HEK293 (cell line): ENCODE measurements around the gene ADCY10.
A peak's percentile ranks its signal among the peaks of the same experiment; 100 is the strongest.

ENCODE experiments used
- CTCF ChIA-PET: fragments of 350-600 bp; formaldehyde crosslinking; extraction: SDS; loops from one replicate; lab custom pipeline; 2021; ENCODE audit warnings: antibody characterized with exemption; lab: Yijun Ruan, JAX
- POLR2A ChIA-PET: fragments of 300-600 bp; formaldehyde crosslinking; extraction: SDS; loops from one replicate; lab custom pipeline; 2020; ENCODE audit warnings: antibody characterized with exemption, inconsistent platforms; lab: Yijun Ruan, JAX
- H3K27ac ChIP-seq: fragments of 200-500 bp; sonication (Bioruptor generic); 2 replicates; pipeline ENCODE4 v1.5.1; 2014; ENCODE audit warnings: low read depth, low read length, control low read depth, inconsistent platforms; ENCODE audit errors: extremely low read depth
- H3K36me3 ChIP-seq, 2 experiments: fragments of 200-500 bp in 1 of 2; sonication (Bioruptor generic) in 1 of 2; 1 replicate in 1 of 2; 2 replicates in 1 of 2; pipeline ENCODE4 v1.5.1; 2014 to 2017; ENCODE audit warnings: inconsistent platforms in 2 of 2, low read length in 2 of 2; ENCODE audit not compliant: control insufficient read depth in 2 of 2, insufficient read depth in 1 of 2
- H3K4me1 ChIP-seq: fragments of 200-500 bp; sonication (Bioruptor generic); 2 replicates; pipeline ENCODE4 v1.5.1; 2014; ENCODE audit warnings: mild to moderate bottlenecking, low read length, inconsistent platforms; ENCODE audit not compliant: control insufficient read depth, insufficient read depth
- H3K4me3 ChIP-seq: 2 replicates; pipeline ENCODE4 v1.5.1; 2011; ENCODE audit warnings: low read depth, mild to moderate bottlenecking, control low read depth, low read length, moderate library complexity
- H3K9me3 ChIP-seq: fragments of 200-500 bp; sonication (Bioruptor generic); 2 replicates; pipeline ENCODE4 v1.5.1; 2014; ENCODE audit warnings: low read depth, low read length, inconsistent platforms; ENCODE audit not compliant: control insufficient read depth, insufficient read depth
- GLIS1 ChIP-seq: fragments of 450-650 bp; formaldehyde crosslinking; IDR thresholded peaks from 2 replicates; pipeline ENCODE4 v1.5.1; 2016; ENCODE audit warnings: missing biosample characterization, missing genetic modification characterization
- SP2 ChIP-seq: fragments of 450-650 bp; formaldehyde crosslinking; IDR thresholded peaks from 2 replicates; pipeline ENCODE4 v1.5.1; 2016; ENCODE audit warnings: missing biosample characterization, missing genetic modification characterization
- YY2 ChIP-seq: fragments of 450-650 bp; formaldehyde crosslinking; IDR thresholded peaks from 2 replicates; pipeline ENCODE4 v1.5.1; 2016; ENCODE audit warnings: missing biosample characterization, missing genetic modification characterization
- ZBTB11 ChIP-seq: fragments of 450-650 bp; formaldehyde crosslinking; conservative IDR thresholded peaks from 2 replicates; pipeline ENCODE4 v1.5.1; 2016; ENCODE audit warnings: low read depth, missing biosample characterization, missing genetic modification characterization
- ZBTB7A ChIP-seq: fragments of 450-650 bp; formaldehyde crosslinking; IDR thresholded peaks from 2 replicates; pipeline ENCODE4 v1.5.1; 2016; ENCODE audit warnings: low read depth, missing biosample characterization, missing genetic modification characterization
- ZBTB8A ChIP-seq: fragments of 450-650 bp; formaldehyde crosslinking; IDR thresholded peaks from 2 replicates; pipeline ENCODE4 v1.5.1; 2016; ENCODE audit warnings: missing biosample characterization, missing genetic modification characterization
- ZFHX2 ChIP-seq: fragments of 450-650 bp; formaldehyde crosslinking; conservative IDR thresholded peaks from 2 replicates; pipeline ENCODE4 v1.5.1; 2016; ENCODE audit warnings: missing biosample characterization, missing genetic modification characterization
- ZNF114 ChIP-seq: fragments of 450-650 bp; formaldehyde crosslinking; IDR thresholded peaks from 2 replicates; pipeline ENCODE4 v1.5.0; 2017; ENCODE audit warnings: missing biosample characterization, missing genetic modification characterization
- ZNF132 ChIP-seq: fragments of 450-650 bp; formaldehyde crosslinking; IDR thresholded peaks from 2 replicates; pipeline ENCODE4 v1.5.1; 2017; ENCODE audit warnings: missing biosample characterization, missing genetic modification characterization, borderline replicate concordance
- ZNF138 ChIP-seq: fragments of 450-650 bp; formaldehyde crosslinking; IDR thresholded peaks from 2 replicates; pipeline ENCODE4 v1.5.1; 2016; ENCODE audit warnings: missing biosample characterization, missing genetic modification characterization, borderline replicate concordance
- ZNF19 ChIP-seq: fragments of 450-650 bp; formaldehyde crosslinking; IDR thresholded peaks from 2 replicates; pipeline ENCODE4; 2016; ENCODE audit warnings: missing biosample characterization, missing genetic modification characterization, low read depth
- ZNF311 ChIP-seq: fragments of 450-650 bp; formaldehyde crosslinking; IDR thresholded peaks from 2 replicates; pipeline ENCODE4 v1.5.1; 2017; ENCODE audit warnings: missing biosample characterization, missing genetic modification characterization, borderline replicate concordance
- ZNF324 ChIP-seq: fragments of 450-650 bp; formaldehyde crosslinking; IDR thresholded peaks from 2 replicates; pipeline ENCODE4 v1.5.1; 2016; ENCODE audit warnings: missing biosample characterization, missing genetic modification characterization
- ZNF354C ChIP-seq: fragments of 450-650 bp; formaldehyde crosslinking; IDR thresholded peaks from 2 replicates; pipeline ENCODE4 v1.5.1; 2016; ENCODE audit warnings: missing biosample characterization, missing genetic modification characterization, low read depth, borderline replicate concordance
- ZNF366 ChIP-seq: fragments of 450-650 bp; formaldehyde crosslinking; conservative IDR thresholded peaks from 2 replicates; pipeline ENCODE4 v1.5.1; 2016; ENCODE audit warnings: missing biosample characterization, missing genetic modification characterization
- ZNF48 ChIP-seq: fragments of 450-650 bp; formaldehyde crosslinking; IDR thresholded peaks from 2 replicates; pipeline ENCODE4 v1.5.1; 2016; ENCODE audit warnings: missing biosample characterization, missing genetic modification characterization
- ZNF501 ChIP-seq: fragments of 450-650 bp; formaldehyde crosslinking; IDR thresholded peaks from 2 replicates; pipeline ENCODE4 v1.5.1; 2016; ENCODE audit warnings: missing biosample characterization, missing genetic modification characterization
- ZNF571 ChIP-seq: fragments of 450-650 bp; formaldehyde crosslinking; IDR thresholded peaks from 2 replicates; pipeline ENCODE4 v1.5.0; 2017; ENCODE audit warnings: missing biosample characterization, missing genetic modification characterization
- ZNF610 ChIP-seq: fragments of 450-650 bp; formaldehyde crosslinking; IDR thresholded peaks from 2 replicates; pipeline ENCODE4 v1.5.1; 2016; ENCODE audit warnings: missing biosample characterization, missing genetic modification characterization, borderline replicate concordance
- ZNF626 ChIP-seq: fragments of 450-650 bp; sonication (Bioruptor Pico); formaldehyde crosslinking; IDR thresholded peaks from 2 replicates; pipeline ENCODE4 v1.5.1; 2018; ENCODE audit warnings: missing biosample characterization, missing genetic modification characterization, inconsistent platforms
- ZNF629 ChIP-seq: fragments of 450-650 bp; formaldehyde crosslinking; IDR thresholded peaks from 2 replicates; pipeline ENCODE4 v1.5.1; 2017; ENCODE audit warnings: missing biosample characterization, missing genetic modification characterization
- ZNF639 ChIP-seq: fragments of 450-650 bp; formaldehyde crosslinking; IDR thresholded peaks from 2 replicates; pipeline ENCODE4 v1.5.1; 2016; ENCODE audit warnings: missing biosample characterization, missing genetic modification characterization
- ZNF654 ChIP-seq: fragments of 450-650 bp; formaldehyde crosslinking; IDR thresholded peaks from 2 replicates; pipeline ENCODE4 v1.5.1; 2016; ENCODE audit warnings: low read depth, missing biosample characterization, missing genetic modification characterization
- ZSCAN23 ChIP-seq: fragments of 450-650 bp; formaldehyde crosslinking; IDR thresholded peaks from 2 replicates; pipeline ENCODE4 v1.5.1; 2016; ENCODE audit warnings: missing biosample characterization, missing genetic modification characterization
- ZSCAN30 ChIP-seq: fragments of 450-650 bp; IDR thresholded peaks from 2 replicates; pipeline ENCODE4 v1.5.1; 2018; ENCODE audit warnings: missing biosample characterization, mild to moderate bottlenecking, missing genetic modification characterization, moderate library complexity
- TF ChIP-seq, protein P1 (sequence below): fragments of 450-650 bp; formaldehyde crosslinking; IDR thresholded peaks from 2 replicates; pipeline ENCODE4 v1.5.1; 2016; ENCODE audit warnings: missing biosample characterization, missing genetic modification characterization
- TF ChIP-seq, protein P2 (sequence below): fragments of 450-650 bp; formaldehyde crosslinking; IDR thresholded peaks from 2 replicates; pipeline ENCODE4 v1.5.1; 2016; ENCODE audit warnings: missing biosample characterization, missing genetic modification characterization

Gene ADCY10

DNA sequence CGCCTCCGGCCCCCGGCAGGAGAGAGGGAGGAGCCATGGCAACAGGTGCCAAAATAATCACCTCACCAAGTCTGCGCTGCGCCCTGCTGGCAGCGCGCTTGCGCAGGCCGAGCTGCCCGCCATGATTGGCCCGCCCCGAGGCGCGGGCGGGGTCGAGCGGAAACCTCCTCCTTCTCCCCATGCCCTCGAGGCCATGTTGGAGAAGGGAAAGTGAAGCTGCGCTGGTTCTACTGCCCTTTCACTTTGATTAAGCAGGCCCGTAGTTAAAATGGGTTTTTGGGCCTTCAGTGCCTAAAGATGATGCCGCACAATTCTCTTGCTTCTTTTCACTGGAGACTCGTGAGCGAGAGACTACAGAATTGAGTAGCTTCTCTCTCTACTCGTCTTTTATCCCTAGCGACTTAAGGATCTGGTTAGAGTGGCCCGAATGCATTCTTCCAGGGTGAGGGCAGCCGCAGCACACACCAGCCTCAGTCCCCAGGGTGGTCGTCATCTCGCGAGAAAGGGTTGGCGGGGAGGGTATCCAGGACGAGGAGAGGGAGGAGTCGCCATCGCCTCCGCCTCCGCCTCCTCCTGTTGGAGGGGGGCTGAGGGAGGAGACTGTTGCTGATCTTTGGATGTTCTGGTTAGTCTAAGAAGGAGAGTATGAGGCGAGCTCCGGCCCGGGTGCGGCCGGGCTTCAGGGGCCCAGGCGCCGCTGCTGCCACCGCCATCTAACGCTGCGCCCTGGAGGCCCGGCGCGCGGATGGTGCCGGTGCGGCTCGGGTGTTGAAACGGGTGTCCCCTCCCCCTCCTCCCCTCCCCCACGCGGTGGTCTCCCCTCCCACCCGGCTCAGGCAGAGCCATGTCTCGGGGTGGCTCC, 22.4 kb upstream of the ADCY10 start, which contains the start of gene DCAF6:
Gene DCAF6 (plus strand): TSS at position 616 of the 862 bp plus-strand sequence. CDS start 229 bp downstream, at position 845.
- H3K36me3 ChIP-seq, result no peaks in the 10 kb centered on the region
- H3K4me3 ChIP-seq, result peak within 1 kb of the TSS; percentile 92
- POLR2A ChIA-PET, result interaction anchor here (0.5 to 3.4 kb wide), 21 partner anchors 8 to 336 kb away, joined by 3 to 37 read pairs (median 4); partner anchors contain the start of gene ADCY10
- H3K27ac ChIP-seq, result peak within 1 kb of the TSS; percentile 88
- H3K9me3 ChIP-seq, result no peaks in the 10 kb centered on the region
- CTCF ChIA-PET, result interaction anchor here (0.9 to 4.4 kb wide), 4 partner anchors 14 to 150 kb away, joined by 3 to 25 read pairs (median 8); no protein-coding TSS in a partner anchor
- no peaks in the 10 kb centered on the region; the same call in 1 of the 2 replicates for H3K4me1 ChIP-seq
- TF ChIP-seq ZNF629 (tag by site-specific recombination), result peak; percentile 70
- TF ChIP-seq ZNF19 (tag by site-specific recombination), result no peak
- TF ChIP-seq ZBTB11 (tag by site-specific recombination), result peak; percentile 43
- no peak for TF ChIP-seq ZNF132
- peak; percentile 91 for TF ChIP-seq YY2 (tag by site-specific recombination)
- peak; percentile 94 for TF ChIP-seq SP2 (tag by site-specific recombination)
- TF ChIP-seq ZBTB8A (tag by site-specific recombination), result peak; percentile 38; the same call in 1 of the 2 replicates
- TF ChIP-seq ZNF114, result no peak
- 0 out of 2 replicates have a peak, but pooled peaks have one; percentile 32 for TF ChIP-seq ZNF610 (tag by site-specific recombination)
- no peak for TF ChIP-seq ZNF138 (tag by site-specific recombination)
- TF ChIP-seq ZFHX2, result peak; percentile 69
- TF ChIP-seq ZNF571 (tag by site-specific recombination), result no peak
- peak; percentile 100 for TF ChIP-seq ZBTB7A (tag by site-specific recombination)
- TF ChIP-seq, protein P1, sequence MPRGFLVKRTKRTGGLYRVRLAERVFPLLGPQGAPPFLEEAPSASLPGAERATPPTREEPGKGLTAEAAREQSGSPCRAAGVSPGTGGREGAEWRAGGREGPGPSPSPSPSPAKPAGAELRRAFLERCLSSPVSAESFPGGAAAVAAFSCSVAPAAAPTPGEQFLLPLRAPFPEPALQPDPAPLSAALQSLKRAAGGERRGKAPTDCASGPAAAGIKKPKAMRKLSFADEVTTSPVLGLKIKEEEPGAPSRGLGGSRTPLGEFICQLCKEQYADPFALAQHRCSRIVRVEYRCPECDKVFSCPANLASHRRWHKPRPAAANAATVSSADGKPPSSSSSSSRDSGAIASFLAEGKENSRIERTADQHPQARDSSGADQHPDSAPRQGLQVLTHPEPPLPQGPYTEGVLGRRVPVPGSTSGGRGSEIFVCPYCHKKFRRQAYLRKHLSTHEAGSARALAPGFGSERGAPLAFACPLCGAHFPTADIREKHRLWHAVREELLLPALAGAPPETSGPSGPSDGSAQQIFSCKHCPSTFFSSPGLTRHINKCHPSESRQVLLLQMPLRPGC (tag by site-specific recombination), result peak; percentile 72
- peak; percentile 88 for TF ChIP-seq ZNF501
- peak; percentile 80 for TF ChIP-seq ZNF324 (tag by site-specific recombination)
- TF ChIP-seq ZSCAN23, result no peak
- no peak for TF ChIP-seq ZNF354C (tag by site-specific recombination)
- TF ChIP-seq ZNF639, result peak; percentile 76
- TF ChIP-seq GLIS1 (tag by site-specific recombination), result no peak; the same call in 1 of the 2 replicates
- peak; percentile 95 for TF ChIP-seq ZNF366 (tag by site-specific recombination)
- TF ChIP-seq ZNF48 (tag by site-specific recombination), result no peak
- TF ChIP-seq ZNF654 (tag by site-specific recombination), result no peak
- no peak for TF ChIP-seq ZNF311 (tag by site-specific recombination)
- no peak for TF ChIP-seq ZNF626 (tag by site-specific recombination)
- TF ChIP-seq, protein P2, sequence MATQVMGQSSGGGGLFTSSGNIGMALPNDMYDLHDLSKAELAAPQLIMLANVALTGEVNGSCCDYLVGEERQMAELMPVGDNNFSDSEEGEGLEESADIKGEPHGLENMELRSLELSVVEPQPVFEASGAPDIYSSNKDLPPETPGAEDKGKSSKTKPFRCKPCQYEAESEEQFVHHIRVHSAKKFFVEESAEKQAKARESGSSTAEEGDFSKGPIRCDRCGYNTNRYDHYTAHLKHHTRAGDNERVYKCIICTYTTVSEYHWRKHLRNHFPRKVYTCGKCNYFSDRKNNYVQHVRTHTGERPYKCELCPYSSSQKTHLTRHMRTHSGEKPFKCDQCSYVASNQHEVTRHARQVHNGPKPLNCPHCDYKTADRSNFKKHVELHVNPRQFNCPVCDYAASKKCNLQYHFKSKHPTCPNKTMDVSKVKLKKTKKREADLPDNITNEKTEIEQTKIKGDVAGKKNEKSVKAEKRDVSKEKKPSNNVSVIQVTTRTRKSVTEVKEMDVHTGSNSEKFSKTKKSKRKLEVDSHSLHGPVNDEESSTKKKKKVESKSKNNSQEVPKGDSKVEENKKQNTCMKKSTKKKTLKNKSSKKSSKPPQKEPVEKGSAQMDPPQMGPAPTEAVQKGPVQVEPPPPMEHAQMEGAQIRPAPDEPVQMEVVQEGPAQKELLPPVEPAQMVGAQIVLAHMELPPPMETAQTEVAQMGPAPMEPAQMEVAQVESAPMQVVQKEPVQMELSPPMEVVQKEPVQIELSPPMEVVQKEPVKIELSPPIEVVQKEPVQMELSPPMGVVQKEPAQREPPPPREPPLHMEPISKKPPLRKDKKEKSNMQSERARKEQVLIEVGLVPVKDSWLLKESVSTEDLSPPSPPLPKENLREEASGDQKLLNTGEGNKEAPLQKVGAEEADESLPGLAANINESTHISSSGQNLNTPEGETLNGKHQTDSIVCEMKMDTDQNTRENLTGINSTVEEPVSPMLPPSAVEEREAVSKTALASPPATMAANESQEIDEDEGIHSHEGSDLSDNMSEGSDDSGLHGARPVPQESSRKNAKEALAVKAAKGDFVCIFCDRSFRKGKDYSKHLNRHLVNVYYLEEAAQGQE (tag by site-specific recombination), result peak; percentile 59
- TF ChIP-seq ZSCAN30, result peak; percentile 46
